T-helper 9 cell (primary cell): ENCODE results near the gene EPS15.

Experiments
- DNase-seq: peaks from one replicate; pipeline ENCODE4 v3.0.0-alpha.2; 2020

The EPS15 gene

DNA sequence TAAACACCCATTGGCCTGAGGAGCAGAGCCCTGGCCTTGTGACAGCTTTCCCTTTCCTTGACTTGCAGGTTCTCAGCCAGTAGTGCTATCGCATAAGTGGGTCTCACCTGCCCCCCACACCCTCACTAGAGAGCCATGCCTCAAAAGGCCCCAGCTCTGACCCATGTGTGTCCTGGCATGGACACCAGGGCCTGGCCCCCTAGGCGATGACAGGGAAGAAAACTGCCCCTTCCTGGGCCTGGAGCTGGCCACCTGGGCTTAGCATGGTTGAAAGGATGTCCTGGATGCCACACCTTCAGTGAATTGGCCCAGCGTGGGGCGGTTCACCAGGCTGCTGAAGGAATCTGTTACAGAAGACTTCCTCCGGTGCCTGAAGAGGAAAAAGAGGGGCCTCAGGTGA is 207.2 kb downstream of the EPS15 start:
- no peak for DNase-seq

DNA sequence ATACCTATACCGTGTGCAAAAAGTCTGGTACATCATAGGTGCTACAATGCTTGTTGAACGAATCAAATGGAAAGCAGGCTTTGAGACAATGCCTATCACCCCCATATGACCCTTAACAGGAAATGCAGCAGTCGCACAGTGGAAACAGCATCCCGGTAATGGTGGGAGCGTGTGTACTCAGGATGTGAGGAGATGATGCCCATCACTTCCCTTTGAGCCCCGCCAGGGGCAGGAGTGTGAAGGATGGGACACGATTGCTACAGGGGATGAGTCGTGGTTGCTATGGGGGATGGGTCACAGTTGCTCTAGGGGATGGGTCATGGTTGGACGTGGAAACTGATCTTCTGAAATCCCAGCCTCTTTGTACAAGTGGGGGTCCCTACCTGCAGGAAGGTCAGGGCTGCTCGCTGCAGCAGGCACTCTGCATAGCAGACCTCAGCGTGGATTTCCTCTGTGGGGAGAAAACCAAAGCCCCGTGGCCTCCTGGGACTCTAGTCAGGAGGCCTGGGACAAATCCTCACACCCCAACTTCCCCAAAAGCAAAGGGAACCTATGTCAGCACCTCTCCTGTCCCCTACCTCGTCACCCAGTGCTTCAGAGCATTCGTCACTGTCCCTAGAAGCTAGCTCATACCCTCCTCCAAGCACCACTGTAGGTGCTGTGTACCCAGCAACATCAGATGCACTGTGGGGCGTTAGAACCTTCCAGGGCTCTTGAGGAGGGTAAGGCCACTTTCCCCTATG is 208.0 kb downstream of the EPS15 start:
- DNase-seq: no peak

DNA sequence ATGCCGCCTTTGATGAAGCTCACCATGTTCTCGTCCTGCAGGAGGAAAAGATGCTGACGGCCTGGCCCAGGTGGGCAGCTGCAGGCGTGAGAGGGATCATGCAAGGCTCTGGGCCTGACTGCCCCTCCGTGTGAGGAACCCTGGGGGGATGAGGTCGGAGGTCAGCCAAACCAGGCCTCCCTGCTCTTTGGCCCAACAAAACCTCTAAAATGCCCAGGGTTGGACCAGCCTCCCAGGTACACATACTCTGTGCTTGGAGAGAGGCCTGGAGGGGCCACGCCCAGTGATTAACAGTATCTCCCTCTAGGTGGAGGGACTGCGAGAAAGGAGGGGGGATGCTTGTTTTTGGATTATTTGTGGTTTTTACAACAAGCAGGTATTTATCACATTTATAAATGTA is 209.8 kb downstream of the EPS15 start:
- DNase-seq: no peak

DNA sequence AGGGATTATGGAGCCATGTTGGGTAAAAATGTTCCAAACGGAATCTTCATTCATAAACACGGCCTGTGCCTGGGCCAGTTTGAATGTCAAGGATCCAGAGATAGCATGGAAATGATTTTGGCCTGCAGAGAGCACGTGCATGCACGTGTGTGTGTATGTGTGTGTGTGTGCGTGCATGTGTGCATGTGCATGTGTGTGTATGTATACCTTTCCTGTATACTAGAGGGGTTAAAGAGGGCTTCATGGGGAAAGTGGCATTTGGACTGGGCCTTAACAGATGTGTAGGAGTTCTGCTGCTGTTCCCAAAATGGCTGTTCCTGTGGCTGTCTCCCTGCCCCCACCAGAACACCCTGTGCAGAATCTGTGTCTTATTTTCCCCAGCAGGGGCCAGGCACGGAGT is 210.4 kb downstream of the EPS15 start:
- no peak for DNase-seq

DNA sequence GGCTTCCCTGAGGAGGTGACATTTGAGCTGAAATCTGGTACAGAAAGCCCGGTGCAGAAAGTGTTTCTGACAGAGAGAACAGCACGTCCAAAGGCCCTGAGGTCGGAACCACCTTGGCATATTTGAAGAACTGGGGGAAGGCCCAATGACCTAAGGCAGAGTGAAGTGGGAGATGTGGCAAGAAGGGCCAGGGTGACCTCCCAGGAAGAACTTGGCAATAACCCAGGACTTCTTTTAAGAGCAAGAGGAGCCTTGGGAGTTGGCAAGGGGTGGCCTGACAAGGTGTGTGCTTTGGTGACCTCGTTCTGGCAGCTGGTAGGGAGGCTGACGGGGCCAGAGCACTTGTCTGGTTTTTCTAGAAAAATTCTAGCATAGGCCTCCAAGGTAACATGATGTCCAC is 212.1 kb downstream of the EPS15 start:
- DNase-seq: no peak

DNA sequence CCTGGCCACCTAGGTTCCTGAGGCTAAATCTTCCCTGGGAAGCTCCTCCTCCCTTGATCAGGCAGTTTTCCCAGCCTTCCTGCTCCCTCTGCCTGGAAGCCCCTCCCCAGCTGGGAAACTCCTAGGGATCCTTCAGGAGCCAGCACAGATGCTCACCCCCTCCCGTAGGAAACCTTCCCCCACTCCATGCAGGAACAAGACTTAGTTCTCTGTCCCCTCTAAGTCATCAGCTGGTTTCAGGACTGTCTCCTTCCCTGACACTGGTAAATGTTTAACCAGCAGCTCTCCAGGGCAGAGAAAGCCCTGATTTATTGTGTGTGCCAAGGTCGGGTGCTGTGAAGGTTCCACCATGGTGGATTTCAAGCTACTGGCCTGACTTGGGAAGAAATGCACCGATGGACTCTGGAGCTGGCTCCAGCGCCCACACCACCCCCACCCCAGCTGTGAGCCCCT is 213.7 kb downstream of the EPS15 start:
- no peak for DNase-seq

DNA sequence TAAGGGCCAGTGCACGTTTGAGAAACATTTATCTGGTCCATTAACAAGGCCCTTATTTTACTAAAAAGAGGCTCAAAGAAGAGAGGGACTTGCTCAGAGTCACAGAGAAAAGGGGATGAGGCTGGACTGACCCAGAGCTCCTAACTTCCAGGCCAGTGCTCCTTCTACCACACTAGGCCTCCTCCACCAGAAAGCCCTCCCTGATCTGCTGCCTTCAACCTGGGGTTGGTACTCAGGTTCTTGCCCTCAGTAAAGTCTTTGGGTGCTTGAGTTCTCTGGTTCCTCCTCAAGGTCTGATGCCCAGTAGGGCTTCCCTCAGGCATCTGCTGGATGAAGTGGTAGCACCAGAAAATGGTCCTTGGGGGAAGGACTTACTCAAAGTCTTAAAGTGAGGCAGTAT is 214.7 kb downstream of the EPS15 start:
- DNase-seq: no peak
